Body of pancreas (tissue), 4 donors: ENCODE results near the gene C4B.

Experiments used
- CTCF ChIP-seq, 7 experiments: fragments of 450-650 bp in 4 of 7; fragments of 200-600 bp in 3 of 7; sonication (generic) in 3 of 7; IDR thresholded peaks; one replicate each; pipeline ENCODE4 v1.5.1; 2016 to 2019; ENCODE audit warnings: antibody characterized with exemption in 7 of 7
- POLR2A ChIP-seq, 3 donors: fragments of 450-650 bp; IDR thresholded peaks; one replicate each; pipeline ENCODE4 v1.6.1; 2016; ENCODE audit warnings: antibody characterized with exemption in 3 of 3, mild to moderate bottlenecking in 2 of 3

DNA sequence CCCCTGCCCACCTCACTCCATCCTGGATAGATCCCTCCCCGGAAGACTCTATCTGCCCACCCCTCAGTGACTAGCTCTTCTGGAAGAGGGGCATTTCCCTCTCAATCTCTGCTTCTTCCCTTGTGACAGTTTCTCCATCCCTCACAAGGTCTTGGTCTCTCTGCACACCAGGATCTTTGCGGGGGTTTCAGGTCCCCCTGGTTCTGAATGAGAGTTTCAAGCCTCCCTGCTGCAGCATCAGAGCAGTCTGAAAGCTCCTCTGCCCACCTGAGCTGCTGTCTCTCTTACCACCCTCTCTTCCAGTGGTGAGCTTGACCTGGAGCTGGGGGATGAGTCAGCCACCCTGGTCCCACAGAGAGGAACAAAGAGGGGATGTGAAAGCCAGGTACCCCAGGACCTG is 70.2 kb downstream of the C4B start:
- no peak for TF ChIP-seq CTCF (IDR thresholded peaks at IDR 0.05)
- TF ChIP-seq POLR2A (IDR thresholded peaks at IDR 0.05) = no peak
